HepG2 (cell line): ENCODE results near the gene TRIM27. TPM values are rescaled to one million over a fixed set of nuclear protein-coding genes. Genes with fewer than 3 reads are reported as not detected.

Source experiments
- ARID3A ChIP-seq: IDR thresholded peaks from 2 replicates; pipeline ENCODE4 v1.6.1; 2012; ENCODE audit warnings: low read depth, low read length, improper control_type of control experiment
- ATF6 ChIP-seq: sonication (generic); formaldehyde crosslinking; conservative IDR thresholded peaks from 2 replicates; pipeline ENCODE4 v1.4.0; 2020; ENCODE audit warnings: missing genetic modification reagents
- FOXA3 ChIP-seq: IDR thresholded peaks from 2 replicates; pipeline ENCODE4 v1.6.1; 2016; ENCODE audit warnings: missing genetic modification reagents, missing compliant biosample characterization
- GMEB2 ChIP-seq: IDR thresholded peaks from 2 replicates; pipeline ENCODE4 v1.6.1; 2016; ENCODE audit warnings: missing biosample characterization, missing genetic modification reagents, low read depth
- IKZF5 ChIP-seq: IDR thresholded peaks from 2 replicates; pipeline ENCODE4 v1.6.1; 2018; ENCODE audit warnings: missing genetic modification reagents, mild to moderate bottlenecking, missing compliant biosample characterization
- MAZ ChIP-seq, 2 experiments: sonication (generic) in 1 of 2; formaldehyde crosslinking in 1 of 2; IDR thresholded peaks; 2 replicates each; pipeline versions ENCODE4 v1.5.0 to v1.6.1; 2012 to 2020; ENCODE audit warnings: low read depth in 2 of 2, mild to moderate bottlenecking in 2 of 2, borderline replicate concordance in 1 of 2, improper control_type of control experiment in 1 of 2, low read length in 1 of 2, missing genetic modification reagents in 1 of 2, moderate library complexity in 1 of 2
- POLR2AphosphoS2 ChIP-seq: IDR thresholded peaks from 2 replicates; pipeline ENCODE4 v1.6.1; 2011; ENCODE audit warnings: low read depth, low read length, improper control_type of control experiment
- RFX3 ChIP-seq: IDR thresholded peaks from 2 replicates; pipeline ENCODE4 v1.6.1; 2016; ENCODE audit warnings: missing biosample characterization, missing genetic modification reagents
- SIN3A ChIP-seq: IDR thresholded peaks from 2 replicates; pipeline ENCODE4 v1.6.1; 2011; ENCODE audit warnings: low read depth, mild to moderate bottlenecking, control low read depth, low read length, borderline replicate concordance
- SOX6 ChIP-seq, 2 experiments: fragments of 450-650 bp in 1 of 2; sonication (generic) in 1 of 2; formaldehyde crosslinking in 1 of 2; IDR thresholded peaks; 2 replicates each; pipeline versions ENCODE4 v1.4.0 to v1.6.1; 2017 to 2020; ENCODE audit warnings: antibody characterized with exemption in 1 of 2, mild to moderate bottlenecking in 1 of 2, missing genetic modification reagents in 1 of 2
- STAT6 ChIP-seq: sonication (generic); formaldehyde crosslinking; IDR thresholded peaks from 2 replicates; pipeline ENCODE4 v1.4.0; 2020; ENCODE audit warnings: missing genetic modification reagents, mild to moderate bottlenecking, borderline replicate concordance
- ZFX ChIP-seq: sonication (generic); formaldehyde crosslinking; IDR thresholded peaks from 2 replicates; pipeline ENCODE4 v1.4.0; 2020; ENCODE audit warnings: mild to moderate bottlenecking, low read depth, missing genetic modification reagents, moderate library complexity
- ZMAT3 ChIP-seq: sonication (generic); formaldehyde crosslinking; conservative IDR thresholded peaks from 2 replicates; pipeline ENCODE4 v1.7.0; 2021; ENCODE audit warnings: missing genetic modification reagents
- ZNF761 ChIP-seq: sonication (generic); formaldehyde crosslinking; conservative IDR thresholded peaks from 2 replicates; pipeline ENCODE4 v1.4.0; 2020; ENCODE audit warnings: mild to moderate bottlenecking, missing genetic modification reagents
- ZSCAN5A ChIP-seq: sonication (generic); formaldehyde crosslinking; IDR thresholded peaks from 2 replicates; pipeline ENCODE4 v1.8.0; 2022; ENCODE audit warnings: mild to moderate bottlenecking, missing genetic modification reagents, borderline replicate concordance
- polyA plus RNA-seq, 8 experiments: library from polyadenylated mRNA; depleted of rRNA in 3 of 8; stranded (reverse) in 7 of 8; unstranded in 1 of 8; fragments of >200 nt; fragmentation: Illumina TruSeq in 4 of 8; extraction: Trizol in 4 of 8; gene quantifications; 2 replicates each; pipeline versions ENCODE4 v1.2.1 to v1.2.3, GENCODE V29; 2011 to 2016; ENCODE audit warnings: low read depth in 4 of 8, missing spikeins in 1 of 8, mixed read lengths in 1 of 8; ENCODE audit not compliant: insufficient read depth in 1 of 8
- total RNA-seq, 5 experiments: library from RNA; depleted of rRNA; stranded (reverse); fragments of >200 nt; fragmentation: Illumina TruSeq; extraction: Trizol; gene quantifications; 2 replicates each; pipeline ENCODE4 v1.2.3, GENCODE V29; 2016; ENCODE audit warnings: low read depth in 1 of 5

The TRIM27 gene
- total and polyA plus RNA-seq, 2 of the 13 experiments (the other 11 are each of a cell fraction or from before 2014, with no cell fraction given): 88.6 to 112 TPM

GRCh38 chr6:28922004-28922820 is 1.6 kb downstream of the TRIM27 start (continued):
- TF ChIP-seq ATF6: 0 out of 2 replicates have a peak, but pooled peaks have one; percentile 24
- no peak for TF ChIP-seq MAZ (IDR thresholded peaks at IDR 0.05; ENCODE audit: borderline replicate concordance, low read depth, low read length)
- TF ChIP-seq MAZ (CRISPR knock-in tag; IDR thresholded peaks at IDR 0.05; ENCODE audit: low read depth): 0 out of 2 replicates have a peak, but pooled peaks have one; percentile 37
- no peak for TF ChIP-seq SOX6 (IDR thresholded peaks at IDR 0.05)
- peak; percentile 24 for TF ChIP-seq SOX6 (CRISPR knock-in tag; IDR thresholded peaks at IDR 0.05)
- 0 out of 2 replicates have a peak, but pooled peaks have one; percentile 30 for TF ChIP-seq GMEB2 (CRISPR knock-in tag)
- TF ChIP-seq FOXA3 (CRISPR knock-in tag): peak; percentile 50
- peak; percentile 37; the same call in 1 of the 2 replicates for TF ChIP-seq SIN3A
- 0 out of 2 replicates have a peak, but pooled peaks have one; percentile 63 for TF ChIP-seq ZNF761
- TF ChIP-seq POLR2AphosphoS2: no peak
- 0 out of 2 replicates have a peak, but pooled peaks have one; percentile 5 for TF ChIP-seq RFX3 (CRISPR knock-in tag)
- TF ChIP-seq ZMAT3 (CRISPR knock-in tag): 0 out of 2 replicates have a peak, but pooled peaks have one; percentile 26
- peak; percentile 11; the same call in 1 of the 2 replicates for TF ChIP-seq ZSCAN5A
- peak; percentile 24; the same call in 1 of the 2 replicates for TF ChIP-seq ZFX (CRISPR knock-in tag)
- TF ChIP-seq IKZF5: 0 out of 2 replicates have a peak, but pooled peaks have one; percentile 18
- no peak for TF ChIP-seq STAT6 (CRISPR knock-in tag)
- 0 out of 2 replicates have a peak, but pooled peaks have one; percentile 22 for TF ChIP-seq ARID3A
